ENCODE measurements around the gene CASK.
"Not testable (repeated sequence)": the region's sequence is repeated elsewhere in the genome, so short reads cannot be mapped to it uniquely, and the experiment has no call there.

CASK gene

GRCh38 chrX:41516456-41516855 is 406.9 kb downstream of the CASK start:
- DNase-seq (ENCODE audit: low spot score), result no peak

GRCh38 chrX:41515376-41515775 is 408.0 kb downstream of the CASK start:
- no peak for DNase-seq (ENCODE audit: low spot score)

DNA sequence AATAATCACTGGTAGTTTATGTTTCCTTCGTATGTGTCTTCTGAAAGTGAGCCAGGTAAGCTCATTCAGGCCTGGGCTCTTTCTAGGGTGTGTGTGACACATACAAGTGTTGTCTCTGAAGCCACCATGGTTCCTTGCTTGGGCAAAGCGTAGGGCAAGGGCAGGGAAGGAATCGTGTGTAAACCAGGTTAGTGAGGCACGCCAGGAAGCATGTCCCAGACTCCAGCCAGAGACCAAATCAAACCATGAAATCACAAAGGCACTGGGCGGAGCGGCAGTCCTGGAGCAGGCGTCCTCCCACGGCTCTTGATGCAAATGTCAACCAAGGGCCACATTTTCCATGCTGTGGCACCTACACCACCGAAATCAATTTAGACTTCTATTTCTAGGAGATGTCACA is 409.2 kb downstream of the CASK start:
- DNase-seq (ENCODE audit: low spot score), result no peak

DNA sequence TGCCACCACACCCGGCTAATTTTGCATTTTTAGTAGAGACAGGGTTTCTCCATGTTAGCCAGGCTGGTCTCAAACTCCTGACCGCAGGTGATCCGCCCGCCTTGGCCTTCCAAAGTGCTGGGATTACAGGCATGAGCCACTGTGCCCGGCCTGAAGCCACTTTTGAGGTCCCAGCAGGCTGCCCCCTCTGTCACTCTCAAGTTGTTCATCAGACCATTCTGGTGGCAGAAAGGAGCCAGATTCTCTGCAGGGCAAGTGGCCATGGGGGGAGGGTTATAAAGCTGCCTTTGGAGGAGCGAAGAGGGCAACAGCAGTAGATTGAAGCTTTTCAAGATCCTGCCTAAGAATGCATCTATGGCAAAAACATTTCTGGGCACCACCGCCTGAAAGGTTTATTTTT is 410.5 kb downstream of the CASK start:
- not testable (repeated sequence) for DNase-seq (ENCODE audit: low spot score)

DNA sequence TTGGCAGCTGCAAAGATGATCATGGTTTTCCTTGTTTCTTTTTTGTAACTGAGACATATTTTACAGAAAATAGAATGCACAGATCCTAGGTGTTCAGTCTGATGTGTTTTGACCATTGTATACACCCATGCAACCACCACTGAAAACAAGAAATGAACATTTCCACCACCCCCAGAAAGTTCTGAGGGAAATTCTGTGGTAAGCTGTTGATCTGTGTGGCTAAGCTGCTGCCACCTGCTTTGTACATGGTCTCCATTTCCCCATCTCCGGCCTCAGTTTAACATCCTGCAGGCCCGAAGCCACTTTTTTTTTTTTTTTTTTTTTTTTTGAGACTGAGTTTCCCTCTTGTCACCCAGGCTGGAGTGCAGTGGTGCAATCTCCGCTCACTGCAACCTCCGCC is 411.0 kb downstream of the CASK start:
- no peak for DNase-seq (ENCODE audit: low spot score)

- DNase-seq (ENCODE audit: low spot score), result no peak
These were observed 415.4 kb downstream of the CASK start for GRCh38 chrX:41507919-41508318.

DNA sequence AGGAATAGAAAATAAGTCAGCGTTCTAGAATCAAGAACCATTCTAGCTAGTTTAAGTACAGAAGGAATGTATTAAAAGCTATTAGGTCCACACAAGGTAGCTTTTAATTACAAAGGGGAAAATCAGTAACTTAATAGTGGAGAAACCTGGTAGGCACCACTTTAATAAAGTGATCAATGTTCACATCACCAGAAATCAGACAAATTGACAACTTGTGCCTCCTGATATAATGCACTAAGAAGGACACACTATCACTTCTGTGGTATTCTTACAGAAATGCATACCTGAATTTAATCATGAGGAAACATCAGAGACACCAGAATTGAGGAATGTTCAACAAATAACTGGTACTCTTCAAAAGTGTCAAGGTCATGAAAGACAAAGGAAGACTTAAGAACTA is 421.4 kb downstream of the CASK start:
- no peak for DNase-seq (ENCODE audit: low spot score)

DNA sequence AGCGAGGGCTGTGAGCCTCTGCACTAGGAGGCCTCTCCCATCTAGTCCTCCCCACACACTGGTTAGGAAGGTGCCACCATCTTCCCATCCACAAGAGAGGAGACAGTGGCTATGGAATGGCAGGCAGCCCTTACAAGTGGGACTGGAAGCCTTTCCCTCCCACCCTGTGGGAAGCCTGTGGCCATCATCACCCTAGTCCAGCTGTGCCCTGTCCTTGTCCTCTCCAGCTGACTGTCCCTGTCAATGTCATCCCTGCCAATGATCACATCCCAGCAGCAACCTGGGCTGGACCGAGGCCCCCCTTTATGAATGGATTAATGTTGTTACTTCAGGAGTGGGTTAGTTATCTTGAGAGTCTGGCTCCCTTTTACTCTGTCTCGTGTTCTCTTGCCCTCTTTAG is 423.4 kb downstream of the CASK start:
- DNase-seq (ENCODE audit: low spot score), result no peak

DNA sequence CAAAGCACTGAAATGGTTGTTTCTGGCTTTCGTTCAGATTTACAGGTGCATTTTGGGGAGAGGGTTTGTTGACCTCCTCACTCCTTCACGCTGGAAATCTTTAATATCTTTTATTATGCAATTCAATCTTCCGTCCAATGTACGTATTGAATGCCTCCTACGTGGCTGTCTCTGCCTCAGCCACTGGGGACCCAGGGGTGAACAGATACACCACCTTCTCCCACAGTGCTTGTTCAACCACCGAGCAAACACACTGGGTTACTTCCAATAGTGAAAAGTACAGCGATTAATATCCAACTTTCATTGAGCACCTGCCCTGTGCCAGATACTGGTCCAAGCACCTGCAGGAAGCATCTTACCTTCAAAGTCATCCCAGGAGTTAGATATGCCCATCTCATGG is 424.2 kb downstream of the CASK start:
- no peak for DNase-seq (ENCODE audit: low spot score)

GRCh38 chrX:41491267-41492004 is 431.9 kb downstream of the CASK start:
- DNase-seq (ENCODE audit: low spot score), result peak; percentile 80

- no peak for DNase-seq (ENCODE audit: low spot score)
These were observed 432.9 kb downstream of the CASK start for GRCh38 chrX:41490446-41490845.

DNA sequence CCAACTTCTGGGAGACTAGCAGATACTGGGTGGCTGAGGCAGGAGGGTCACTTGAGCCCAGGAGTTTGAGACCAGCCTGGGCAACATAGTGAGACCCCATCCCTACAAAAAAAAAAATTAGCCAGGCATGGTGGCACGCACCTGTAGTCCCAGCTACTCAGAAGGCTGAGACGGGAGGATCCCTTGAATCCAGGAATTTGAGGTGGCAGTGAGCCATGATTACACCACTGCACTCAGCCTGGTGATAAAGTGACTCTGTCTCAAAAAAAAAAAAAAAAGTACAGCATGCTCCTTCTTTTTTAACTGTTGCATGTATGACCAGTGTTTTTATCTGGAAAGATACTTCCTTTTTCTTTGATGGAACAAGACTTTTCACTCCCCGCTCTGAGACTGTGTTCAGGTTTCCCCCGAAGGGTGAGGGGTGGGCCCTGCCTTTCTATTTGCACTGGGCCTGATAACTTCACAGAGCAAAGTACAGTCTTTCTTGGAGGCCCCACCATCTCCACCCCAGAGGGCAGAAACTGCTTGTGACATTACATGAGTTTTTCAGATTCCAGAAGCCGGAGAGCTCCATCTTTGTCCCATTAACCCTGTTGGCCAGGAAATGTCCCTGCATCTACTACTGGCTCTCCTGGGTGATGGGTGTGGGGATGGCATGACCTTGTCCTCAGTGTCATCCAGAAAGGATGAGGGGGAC is 441.1 kb downstream of the CASK start:
- DNase-seq (ENCODE audit: low spot score), result no peak

GRCh38 chrX:41481264-41482109 is 441.9 kb downstream of the CASK start:
- peak; percentile 8 for DNase-seq (ENCODE audit: low spot score)

DNA sequence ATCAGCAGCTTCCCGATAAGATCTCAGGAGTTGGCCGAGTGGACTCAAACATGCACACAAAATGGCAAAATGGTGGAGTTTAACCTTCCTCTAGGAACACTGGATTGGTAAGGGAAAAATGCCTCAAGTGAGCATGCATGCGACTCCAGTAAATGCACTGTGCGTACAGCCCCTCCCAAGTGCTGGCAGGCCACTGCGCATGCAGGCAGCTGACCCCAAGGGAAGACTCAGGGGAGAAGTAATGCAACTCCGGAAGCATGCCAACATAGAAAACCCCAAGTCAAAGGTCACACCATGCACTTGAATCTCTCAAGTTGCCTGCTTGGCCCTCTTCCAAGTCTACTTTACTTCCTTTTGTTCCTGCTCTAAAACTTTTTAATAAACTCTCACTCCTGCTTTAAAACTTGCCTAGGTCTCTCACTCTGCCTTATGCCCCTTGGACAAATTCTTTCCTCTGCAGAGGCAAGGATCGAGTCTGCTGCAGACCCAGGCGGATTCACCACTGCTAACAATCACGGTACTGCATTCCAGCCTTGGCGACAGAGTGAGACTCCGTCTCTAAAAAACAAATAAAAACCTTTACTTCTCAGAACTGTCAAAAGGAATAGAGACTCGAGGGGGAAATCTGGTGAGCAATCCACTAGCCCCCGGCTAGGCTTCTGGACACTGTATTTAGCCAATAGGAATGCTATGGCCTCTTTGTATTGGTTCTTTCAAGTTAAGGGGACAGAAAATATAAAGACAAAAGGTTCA is 442.7 kb downstream of the CASK start:
- no peak for DNase-seq (ENCODE audit: low spot score)

DNA sequence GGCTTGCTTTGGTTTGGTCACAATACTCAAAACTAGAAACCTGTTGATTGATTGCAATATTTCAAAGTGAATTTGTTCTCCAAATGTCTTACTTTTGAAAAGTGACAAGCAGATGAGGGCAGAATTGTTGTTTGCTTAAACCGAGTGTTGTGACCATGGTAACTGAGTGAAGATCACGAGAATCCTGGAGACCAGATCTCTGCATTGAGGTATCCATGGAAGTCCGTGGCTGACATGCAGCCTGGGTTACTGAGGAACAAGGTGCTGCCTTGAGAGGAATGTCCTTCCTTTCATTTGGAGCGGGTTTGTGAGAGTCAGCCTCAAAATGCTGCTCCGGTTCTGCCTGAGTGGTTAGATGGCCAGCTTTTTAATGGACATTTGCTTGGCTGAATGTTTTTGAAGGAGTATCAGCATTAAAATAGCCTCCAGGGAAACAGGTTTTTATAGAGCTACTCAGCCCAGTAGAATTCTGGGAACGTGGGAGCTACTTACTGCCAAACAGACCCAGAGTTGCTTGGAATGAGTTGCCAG is 444.9 kb downstream of the CASK start:
- no peak for DNase-seq (ENCODE audit: low spot score)

DNA sequence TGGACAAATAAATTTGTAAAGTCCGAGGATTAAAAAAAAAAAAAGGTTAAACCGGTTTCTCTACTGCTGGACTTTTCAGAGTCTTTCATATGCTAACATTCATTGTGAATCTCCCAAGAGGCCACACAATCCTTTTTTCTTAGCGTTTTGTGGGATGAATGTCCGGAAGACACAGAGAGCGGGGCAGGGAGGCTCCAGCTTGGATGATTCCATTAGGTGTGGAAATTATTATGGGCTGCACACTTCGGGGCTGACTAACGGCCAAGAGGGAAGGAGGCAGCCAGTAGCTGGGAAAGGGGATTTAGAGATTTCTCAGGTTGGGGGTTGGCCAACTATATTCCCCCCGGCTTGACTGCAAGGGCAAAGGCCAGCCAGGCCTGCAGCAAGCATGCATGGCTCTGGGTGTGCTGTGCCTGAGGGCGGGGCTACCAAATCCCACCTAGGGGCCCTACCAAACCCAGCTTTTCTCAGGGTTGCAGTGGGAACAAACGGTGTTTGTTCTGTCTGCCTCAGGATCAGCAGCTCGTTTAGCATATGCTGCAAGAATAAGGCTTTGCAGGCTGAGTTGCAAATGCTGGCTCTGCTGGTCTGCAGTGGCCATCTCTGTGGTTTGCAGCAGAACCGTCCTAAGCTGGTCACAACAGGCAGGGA is 447.6 kb downstream of the CASK start:
- no peak for DNase-seq (ENCODE audit: low spot score)

- no peak for DNase-seq (ENCODE audit: low spot score)
These were observed 448.2 kb downstream of the CASK start for GRCh38 chrX:41475191-41475590.

- DNase-seq (ENCODE audit: low spot score), result no peak
These were observed 448.6 kb downstream of the CASK start for GRCh38 chrX:41474726-41475100.

- no peak for DNase-seq (ENCODE audit: low spot score)
These were observed 449.2 kb downstream of the CASK start for GRCh38 chrX:41473936-41474725.

DNA sequence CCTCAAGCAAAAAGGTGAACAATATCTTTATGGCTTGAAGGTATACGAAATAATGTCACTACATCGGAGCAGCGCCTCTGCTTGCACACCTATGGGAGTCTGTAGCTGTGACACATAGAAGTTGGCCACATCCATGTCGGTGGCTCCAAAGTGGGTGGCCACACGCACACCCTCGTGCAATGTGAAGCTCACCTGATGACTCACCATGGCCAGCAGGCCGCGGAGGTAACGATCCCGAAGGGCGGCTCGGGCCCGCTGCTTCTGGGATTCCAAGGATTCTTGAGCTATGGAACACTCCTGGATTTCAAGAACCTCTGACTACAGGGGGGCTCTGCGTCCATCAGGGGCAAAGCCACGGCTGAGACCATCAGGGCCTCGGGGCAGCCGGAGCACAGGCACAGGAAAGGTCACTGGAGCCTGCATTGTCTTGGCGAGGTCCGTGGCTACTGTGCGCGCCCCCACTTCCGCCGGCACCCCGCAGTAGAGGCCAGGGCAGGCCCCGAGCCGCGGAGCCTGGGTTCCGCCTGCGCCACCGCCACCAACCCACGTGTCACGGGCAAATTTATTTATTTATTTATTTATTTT is 451.0 kb downstream of the CASK start:
- no peak for DNase-seq (ENCODE audit: low spot score)

All from RKO (cell line).